ENCODE data around the gene RPTOR. TPM values are rescaled to one million over a fixed set of nuclear protein-coding genes. Genes with fewer than 3 reads are reported as not detected.
A peak's percentile ranks its signal among the peaks of the same experiment; 100 is the strongest.

RPTOR gene
- total and polyA plus RNA-seq, 2 donors (not counting 1 experiment from before 2014, with no cell fraction given): 6.7 to 22.8 TPM

GRCh38 chr17:80987941-80988461, 443.4 kb downstream of the RPTOR start:
- peaks cover 4% of the 10 kb centered on the region for H3K4me1 ChIP-seq (ENCODE audit: control insufficient read depth, extremely low read depth, insufficient read depth, low read length)
- H3K4me3 ChIP-seq (replicated peaks in 1 of 4; ENCODE audit: control extremely low read depth in 1 of 4, insufficient read depth in 1 of 4, low read depth in 3 of 4, low read length in 4 of 4): no peak overlapping the region
- TF ChIP-seq CTCF (conservative IDR thresholded peaks at IDR 0.05 in 1 of 2, IDR thresholded peaks at IDR 0.05 in 1 of 2; ENCODE audit: low read depth in 1 of 2, low read length in 2 of 2): no peak
- no peak for TF ChIP-seq EZH2 (IDR thresholded peaks at IDR 0.05; ENCODE audit: low read length, missing control alignments)
- no peak overlapping the region for H2AFZ ChIP-seq (ENCODE audit: low read length)
- no peaks in the 10 kb centered on the region for H3K27me3 ChIP-seq (ENCODE audit: control insufficient read depth, insufficient read depth, low read length)
- H3K4me2 ChIP-seq (ENCODE audit: extremely low read depth, insufficient read depth, low read length): no peak overlapping the region
- no peaks in the 10 kb centered on the region for H4K20me1 ChIP-seq (ENCODE audit: control insufficient read depth, extremely low read depth, insufficient read depth, low read length)
- no peaks in the 10 kb centered on the region for H3K9me3 ChIP-seq (ENCODE audit: control insufficient read depth, insufficient read depth, low read depth, low read length)
- H3K36me3 ChIP-seq (ENCODE audit: control insufficient read depth, insufficient read depth, low read length): no peaks in the 10 kb centered on the region
- H3K9ac ChIP-seq (ENCODE audit: insufficient read depth, low read length): no peak overlapping the region
- no peak for DNase-seq (ENCODE audit: low read depth in 2 of 2)
- no peak overlapping the region for H3K27ac ChIP-seq (ENCODE audit: insufficient read depth, low read length)
- H3K79me2 ChIP-seq (ENCODE audit: control insufficient read depth, insufficient read depth, low read length): no peaks in the 10 kb centered on the region

- peaks cover 4% of the 10 kb centered on the region for H3K4me1 ChIP-seq (ENCODE audit: control insufficient read depth, extremely low read depth, insufficient read depth, low read length)
- H3K27ac ChIP-seq (ENCODE audit: insufficient read depth, low read length): no peak overlapping the region
- peaks cover 4% of the 10 kb centered on the region for H3K79me2 ChIP-seq (ENCODE audit: control insufficient read depth, insufficient read depth, low read length)
- no peaks in the 10 kb centered on the region for H4K20me1 ChIP-seq (ENCODE audit: control insufficient read depth, extremely low read depth, insufficient read depth, low read length)
- no peak overlapping the region for H3K4me2 ChIP-seq (ENCODE audit: extremely low read depth, insufficient read depth, low read length)
- no peak overlapping the region for H3K9ac ChIP-seq (ENCODE audit: insufficient read depth, low read length)
- H3K4me3 ChIP-seq (replicated peaks in 1 of 4; ENCODE audit: control extremely low read depth in 1 of 4, insufficient read depth in 1 of 4, low read depth in 3 of 4, low read length in 4 of 4): no peak overlapping the region
- DNase-seq (ENCODE audit: low read depth in 2 of 2): no peak
- H3K9me3 ChIP-seq (ENCODE audit: control insufficient read depth, insufficient read depth, low read depth, low read length): no peaks in the 10 kb centered on the region
- no peaks in the 10 kb centered on the region for H3K27me3 ChIP-seq (ENCODE audit: control insufficient read depth, insufficient read depth, low read length)
- H3K36me3 ChIP-seq (ENCODE audit: control insufficient read depth, insufficient read depth, low read length): no peaks in the 10 kb centered on the region
- no peak for TF ChIP-seq EZH2 (IDR thresholded peaks at IDR 0.05; ENCODE audit: low read length, missing control alignments)
- TF ChIP-seq CTCF (conservative IDR thresholded peaks at IDR 0.05 in 1 of 2, IDR thresholded peaks at IDR 0.05 in 1 of 2; ENCODE audit: low read depth in 1 of 2, low read length in 2 of 2): no peak
- H2AFZ ChIP-seq (ENCODE audit: low read length): no peak overlapping the region
Measured at GRCh38 chr17:80989586-80989913, 444.9 kb downstream of the RPTOR start.

DNA sequence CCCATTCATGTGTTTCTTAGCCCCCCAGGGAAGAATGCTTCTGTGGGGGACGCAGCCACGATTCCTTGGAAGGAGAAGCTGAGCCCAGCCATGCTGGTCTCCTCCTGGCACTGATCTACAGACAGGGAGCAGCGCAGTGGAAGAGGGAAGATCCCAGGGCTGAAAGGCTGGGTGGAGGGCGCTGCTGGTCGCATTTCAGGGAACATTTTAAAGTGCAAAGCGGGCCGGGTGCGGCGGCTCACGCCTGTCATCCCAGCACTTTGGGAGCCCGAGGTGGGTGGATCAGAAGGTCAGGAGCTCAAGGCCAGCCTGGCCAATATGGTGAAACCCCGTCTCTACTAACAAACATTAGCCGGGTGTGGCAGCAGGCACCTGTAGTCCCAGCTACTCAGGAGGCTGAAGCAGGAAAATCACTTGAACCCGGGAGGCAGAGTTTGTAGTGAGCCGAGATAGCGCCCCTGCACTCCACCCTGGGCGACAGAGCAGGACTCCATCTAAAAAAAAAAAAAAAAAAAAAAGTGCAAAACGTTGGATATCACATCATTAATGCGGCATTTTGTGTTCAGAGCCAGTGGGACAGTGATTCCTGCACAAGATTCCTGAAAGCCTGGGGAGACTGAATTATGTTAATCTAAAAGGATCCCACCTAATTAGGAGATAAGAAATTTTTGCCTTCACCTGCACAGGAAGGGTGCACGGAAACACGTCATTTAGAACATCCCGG, 446.4 kb downstream of the RPTOR start:
- H3K27ac ChIP-seq (ENCODE audit: insufficient read depth, low read length): no peak overlapping the region
- no peak for DNase-seq (ENCODE audit: low read depth in 2 of 2)

More for the DNA sequence above, 446.4 kb downstream of the RPTOR start:
- Histone ChIP-seq H3K9ac (ENCODE audit: insufficient read depth, low read length) (peak overlapping the region; percentile 85), H3K36me3 (ENCODE audit: control insufficient read depth, insufficient read depth, low read length) (peaks cover 8% of the 10 kb centered on the region), H3K4me3 (replicated peaks in 1 of 4; ENCODE audit: control extremely low read depth in 1 of 4, insufficient read depth in 1 of 4, low read depth in 3 of 4, low read length in 4 of 4) (peak overlapping the region; percentile 62 to 75 (median 70)), H2AFZ (ENCODE audit: low read length) (peak overlapping the region; percentile 97), H3K9me3 (ENCODE audit: control insufficient read depth, insufficient read depth, low read depth, low read length) (no peaks in the 10 kb centered on the region), H4K20me1 (ENCODE audit: control insufficient read depth, extremely low read depth, insufficient read depth, low read length) (no peaks in the 10 kb centered on the region), H3K4me2 (ENCODE audit: extremely low read depth, insufficient read depth, low read length) (peak overlapping the region; percentile 94), H3K4me1 (ENCODE audit: control insufficient read depth, extremely low read depth, insufficient read depth, low read length) (no peaks in the 10 kb centered on the region), H3K27me3 (ENCODE audit: control insufficient read depth, insufficient read depth, low read length) (no peaks in the 10 kb centered on the region), H3K79me2 (ENCODE audit: control insufficient read depth, insufficient read depth, low read length) (peaks cover 4% of the 10 kb centered on the region)
- no peak for TF ChIP-seq CTCF (conservative IDR thresholded peaks at IDR 0.05 in 1 of 2, IDR thresholded peaks at IDR 0.05 in 1 of 2; ENCODE audit: low read depth in 1 of 2, low read length in 2 of 2)
